Posterior vena cava (tissue), 2 donors: Measurements from ENCODE around the gene RGS7BP. TPM values are rescaled to one million over a fixed set of nuclear protein-coding genes. Genes with fewer than 3 reads are reported as not detected.
"Not testable (repeated sequence)": the region's sequence is repeated elsewhere in the genome, so short reads cannot be mapped to it uniquely, and the experiment has no call there.

Experiments
- DNase-seq: peaks from one replicate; pipeline ENCODE4 v3.0.0-alpha.2; 2020; ENCODE audit warnings: low spot score
- intact Hi-C, 2 donors: fragments of 100-400 bp; cut with DNase I; formaldehyde crosslinking; loops; one replicate each; pipeline versions ENCODE4 v1.14.1 to v1.14.2; 2022 to 2023
- total RNA-seq, 2 donors: library from RNA; stranded (reverse); fragmentation: NEBNext Ultra II Directional; extraction: Animal tissue kit (Norgen Biotek cat#: 25700); gene quantifications; one replicate each; pipeline ENCODE4 v1.2.1, GENCODE V29; 2021
- donor health status: DM: yes; HTN: yes; CAD: no.
- donor health status: DM: yes; HTN: yes; CAD: no.

RGS7BP gene
- total RNA-seq, 2 donors from 2014 or later = 11.7 to 19.3 TPM

DNA sequence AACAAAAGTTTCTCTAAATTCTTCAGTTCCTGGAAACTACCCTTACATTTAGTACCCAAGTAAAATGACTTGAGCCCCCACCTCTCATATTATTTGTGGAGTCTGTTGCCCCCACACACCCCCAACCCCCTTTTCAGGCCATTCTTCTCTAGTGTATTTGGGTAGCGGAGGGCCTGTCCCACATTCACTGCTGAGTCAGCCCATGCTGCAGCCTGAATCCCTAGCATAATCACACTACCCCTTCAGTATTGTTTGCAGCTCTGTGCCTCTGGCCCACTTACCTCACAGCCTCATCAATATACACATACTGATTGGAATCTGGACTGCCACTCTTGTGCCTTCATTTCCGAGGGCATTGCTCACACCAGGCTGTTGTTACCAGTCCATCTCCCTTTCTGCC lies 26.8 kb downstream of the RGS7BP start:
- intact Hi-C loops = no loop called here
- DNase-seq = no peak

DNA sequence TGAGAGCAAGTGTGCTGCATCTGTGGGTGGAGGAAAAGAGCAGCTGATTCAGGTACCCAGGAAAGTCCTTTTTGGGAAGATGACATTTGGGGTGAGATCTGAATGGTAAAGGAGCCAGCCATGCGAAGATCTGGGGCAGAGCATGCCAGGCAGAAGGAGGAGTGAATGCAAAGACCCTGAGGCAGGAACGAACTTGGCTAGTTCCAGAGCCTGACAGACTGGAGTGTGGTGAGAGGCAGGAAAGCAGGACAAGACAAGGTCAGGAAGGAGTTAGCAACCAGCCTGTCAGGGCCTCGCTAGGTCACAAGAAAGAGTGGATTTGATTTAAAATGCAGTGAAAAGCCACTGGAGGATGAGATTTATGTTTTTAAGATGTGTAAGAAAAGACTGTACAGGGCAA lies 28.2 kb downstream of the RGS7BP start:
- intact Hi-C loops = no loop called here
- no peak for DNase-seq

DNA sequence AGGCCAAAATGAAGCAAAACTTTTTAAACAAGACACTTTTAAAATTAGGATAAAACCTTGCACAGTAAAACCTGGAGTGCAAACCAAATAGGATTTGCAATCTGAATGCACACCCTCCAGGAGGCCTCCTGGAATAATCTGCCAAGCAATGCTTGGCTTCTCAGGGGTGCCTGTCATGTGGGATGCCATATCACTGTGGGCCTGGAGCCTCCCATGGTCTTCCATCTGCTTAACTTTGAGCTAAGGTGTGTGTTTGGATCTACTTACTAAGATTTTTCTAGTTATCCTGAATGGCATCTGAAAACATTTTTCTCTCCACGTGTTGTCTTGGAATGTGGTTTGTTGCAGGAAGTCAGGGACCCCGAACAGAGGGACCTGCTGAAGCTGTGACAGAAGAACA lies 52.1 kb downstream of the RGS7BP start:
- intact Hi-C loops = no loop called here

DNA sequence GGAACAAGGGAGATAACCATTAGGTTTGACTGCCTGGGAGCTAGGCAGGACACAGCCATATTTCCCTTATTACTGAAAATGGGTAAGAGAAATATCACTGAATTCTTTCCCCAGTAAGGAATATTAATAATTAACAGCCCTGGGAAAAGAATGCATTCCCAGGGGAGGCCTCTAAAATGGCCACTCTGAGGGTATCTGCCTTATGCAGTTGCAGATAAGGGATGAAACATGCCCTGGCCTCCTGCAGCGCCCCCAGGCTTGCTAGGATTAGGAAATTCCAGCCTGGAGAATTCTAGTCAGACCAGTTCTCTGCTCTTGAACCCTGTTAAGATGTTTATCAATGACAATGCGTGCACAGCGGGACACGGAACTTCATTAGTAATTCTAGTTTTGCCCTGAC lies 52.8 kb downstream of the RGS7BP start:
- DNase-seq, intact Hi-C loops: not testable (repeated sequence)

More for the DNA sequence above, 52.1 kb downstream of the RGS7BP start:
- no peak for DNase-seq

DNA sequence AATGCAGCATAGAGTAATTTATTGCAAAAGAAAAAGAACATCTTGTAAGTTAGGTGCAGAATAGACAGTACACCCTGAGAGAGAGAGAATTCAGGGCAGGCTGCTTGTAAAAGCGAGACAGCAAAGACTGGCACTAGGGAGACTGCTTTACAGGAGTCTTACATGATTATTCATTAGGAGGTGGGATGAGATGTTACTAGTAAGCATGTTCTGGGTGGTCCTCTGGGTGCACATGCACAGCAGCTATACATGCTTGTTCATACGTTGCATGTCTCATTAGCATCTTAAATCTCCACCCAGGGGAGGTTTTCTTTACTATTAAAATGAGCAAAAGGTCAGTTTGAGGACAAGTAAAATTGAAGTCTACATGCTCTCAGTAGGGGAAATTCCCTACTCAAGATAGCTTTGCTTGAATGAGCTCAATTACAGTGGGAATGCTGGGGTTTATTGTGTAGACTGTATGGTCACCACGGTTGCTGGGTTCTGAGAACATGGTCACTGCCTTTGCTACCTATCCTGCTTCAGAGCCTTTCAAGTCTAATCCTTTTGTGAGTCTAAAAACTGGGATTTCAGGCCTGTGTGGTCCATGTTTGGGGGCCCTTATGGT lies 60.6 kb downstream of the RGS7BP start:
- no peak for DNase-seq
- intact Hi-C loops = no loop called here

DNA sequence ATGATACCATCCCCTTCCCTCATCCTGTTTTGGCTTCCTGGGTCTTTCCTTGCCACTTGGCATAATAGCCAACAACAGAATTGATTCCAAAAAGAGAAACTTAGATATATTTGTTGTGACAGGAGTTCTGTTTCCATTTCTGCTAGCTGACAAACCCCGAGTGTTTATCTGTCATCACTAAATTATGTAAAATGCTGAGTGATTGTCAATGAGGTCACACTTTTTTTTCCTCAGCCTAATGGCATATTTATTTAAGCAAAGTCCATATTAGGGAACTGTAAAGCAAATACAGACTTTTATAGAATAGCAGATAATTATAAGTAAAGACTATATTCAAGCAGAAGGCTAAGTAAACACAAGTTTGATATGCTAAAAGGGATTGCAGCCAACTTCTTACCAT lies 64.0 kb downstream of the RGS7BP start:
- DNase-seq = no peak
- intact Hi-C loops = no loop called here

DNA sequence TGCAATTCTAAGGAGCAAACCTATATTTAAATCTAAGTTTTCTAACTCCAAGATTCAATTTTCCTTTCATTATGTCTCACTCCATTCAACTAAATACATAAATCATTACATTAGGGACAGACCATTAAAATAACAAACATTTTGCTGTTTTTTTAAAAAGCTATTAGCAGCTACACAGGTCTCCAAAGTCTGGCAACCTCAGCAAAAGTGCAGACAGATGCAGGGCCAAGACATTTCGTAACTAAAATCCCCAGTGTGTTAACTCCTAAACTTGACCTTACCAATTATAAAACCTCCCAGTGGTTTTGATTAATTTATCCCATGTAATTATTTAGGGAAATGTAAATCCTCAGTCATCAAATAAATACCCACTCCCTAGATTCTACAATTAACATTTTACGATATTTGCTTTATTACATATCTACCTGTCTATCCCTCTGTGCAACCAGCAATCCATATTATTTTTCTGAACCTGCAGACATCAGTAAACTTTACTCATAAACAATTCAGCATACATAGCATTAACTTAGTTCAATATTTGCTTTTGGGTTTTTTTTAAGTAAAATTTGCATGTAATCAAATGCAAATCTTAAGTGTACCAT lies 64.7 kb downstream of the RGS7BP start:
- no peak for DNase-seq
- intact Hi-C loops = no loop called here

DNA sequence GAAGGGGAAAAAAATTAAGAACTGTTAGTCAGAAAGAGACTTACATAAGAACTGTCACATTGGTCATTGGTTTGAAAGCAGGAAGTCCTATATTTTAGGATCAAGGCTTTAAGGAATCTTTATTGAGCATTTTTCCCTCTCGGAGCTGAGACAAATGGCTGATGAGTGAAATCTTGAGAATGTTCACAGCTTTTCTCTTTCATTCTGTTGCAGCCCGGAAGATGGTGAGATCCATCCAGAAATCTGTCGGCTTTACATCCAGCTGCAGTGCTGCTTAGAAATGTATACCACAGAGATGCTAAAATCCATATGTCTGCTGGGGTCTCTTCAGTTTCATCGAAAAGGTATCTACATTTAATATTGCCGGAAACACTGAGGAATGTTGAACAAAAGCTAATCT lies 69.7 kb downstream of the RGS7BP start:
- intact Hi-C loops = no loop called here
- no peak for DNase-seq

DNA sequence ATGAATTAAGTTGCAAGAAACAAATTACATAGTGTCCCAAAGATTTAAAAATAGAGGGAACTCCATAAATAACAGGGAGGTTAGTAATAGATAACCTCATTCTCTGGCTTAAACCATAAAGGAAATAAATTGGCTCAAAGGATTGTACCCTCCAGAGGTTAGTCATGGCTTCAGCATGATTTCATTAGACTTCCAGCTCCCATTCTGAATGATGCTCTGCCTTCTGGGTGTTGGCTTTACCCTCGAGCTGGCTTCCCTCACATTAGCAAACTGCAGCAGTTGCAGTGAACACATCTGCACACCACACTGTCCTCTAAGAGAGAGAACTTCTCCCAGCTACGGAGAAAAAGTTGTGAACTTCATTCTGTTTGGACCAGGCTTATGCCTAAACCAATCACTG lies 70.4 kb downstream of the RGS7BP start:
- no peak for DNase-seq
- intact Hi-C loops = no loop called here

DNA sequence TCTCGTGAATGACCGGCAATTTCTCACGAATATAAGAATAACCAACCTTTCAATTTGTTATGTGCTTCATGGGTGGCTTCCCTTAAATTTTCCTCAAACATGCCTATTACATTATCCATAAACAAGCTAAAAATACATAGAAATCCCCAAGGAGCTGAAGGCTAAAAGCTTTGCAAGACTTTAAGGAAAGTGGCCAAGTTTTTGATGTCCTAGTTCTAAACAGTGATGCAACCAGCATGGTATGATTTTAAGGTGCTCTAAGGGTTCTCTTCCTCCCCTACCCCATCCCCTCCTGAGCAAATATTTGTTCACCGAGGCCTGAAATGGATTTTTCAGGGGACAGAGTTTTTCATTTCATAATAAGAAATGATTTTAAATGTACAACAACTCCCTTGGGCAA lies 79.8 kb downstream of the RGS7BP start:
- DNase-seq = no peak
- intact Hi-C loops = no loop called here

DNA sequence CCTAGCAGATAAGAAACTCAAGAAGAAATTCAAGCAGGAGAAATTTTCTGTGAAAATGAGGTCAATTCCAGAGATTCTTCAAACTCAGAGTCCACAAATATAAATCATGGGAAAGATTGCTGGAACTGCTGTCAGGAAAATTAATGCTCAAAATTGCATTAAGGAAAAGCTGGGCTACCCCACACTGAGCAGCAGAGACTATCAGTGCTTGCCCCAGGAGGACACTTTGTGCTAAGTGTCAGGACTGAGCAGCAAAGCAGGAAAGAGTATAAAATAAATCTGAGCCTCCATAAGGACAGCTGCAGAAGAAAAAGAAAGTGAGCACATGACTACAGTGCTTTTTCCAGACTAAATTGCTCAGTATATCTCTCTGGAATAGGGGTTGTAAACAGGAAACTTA lies 81.6 kb downstream of the RGS7BP start:
- intact Hi-C loops = no loop called here
- no peak for DNase-seq

DNA sequence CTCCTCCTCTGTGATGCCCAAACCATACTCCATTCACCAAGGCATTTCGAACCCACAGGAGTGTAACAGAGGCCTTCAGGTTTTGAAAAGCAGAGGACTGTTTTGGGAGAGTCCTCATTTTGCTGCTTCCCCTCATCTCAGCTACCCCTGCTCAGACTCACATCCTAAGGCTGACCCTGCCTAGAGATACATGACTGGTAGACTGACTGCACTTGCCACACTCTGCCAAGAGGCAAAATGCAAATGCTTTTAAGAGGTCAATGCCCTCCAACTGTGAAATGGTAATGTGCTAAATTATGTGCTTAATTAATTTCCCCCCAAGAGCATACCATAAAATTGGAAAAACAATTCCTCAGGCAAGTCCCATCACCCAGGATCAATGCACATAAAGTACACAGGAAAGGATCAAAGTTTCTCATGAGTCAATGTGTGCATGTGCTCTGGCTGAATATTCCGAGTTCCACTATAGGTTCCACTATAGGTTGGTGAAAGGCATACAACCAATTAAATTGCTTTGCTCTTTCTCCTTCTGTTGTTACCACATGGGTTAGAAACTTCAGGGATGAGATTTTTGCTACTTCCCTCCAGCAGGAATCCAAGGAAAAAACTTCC lies 87.0 kb downstream of the RGS7BP start:
- intact Hi-C loops = loop anchor here in 1 of 2 donors (10.0 kb wide), 1 partner anchor 88 kb away; the partner anchor contains the start of gene RGS7BP
- no peak for DNase-seq

DNA sequence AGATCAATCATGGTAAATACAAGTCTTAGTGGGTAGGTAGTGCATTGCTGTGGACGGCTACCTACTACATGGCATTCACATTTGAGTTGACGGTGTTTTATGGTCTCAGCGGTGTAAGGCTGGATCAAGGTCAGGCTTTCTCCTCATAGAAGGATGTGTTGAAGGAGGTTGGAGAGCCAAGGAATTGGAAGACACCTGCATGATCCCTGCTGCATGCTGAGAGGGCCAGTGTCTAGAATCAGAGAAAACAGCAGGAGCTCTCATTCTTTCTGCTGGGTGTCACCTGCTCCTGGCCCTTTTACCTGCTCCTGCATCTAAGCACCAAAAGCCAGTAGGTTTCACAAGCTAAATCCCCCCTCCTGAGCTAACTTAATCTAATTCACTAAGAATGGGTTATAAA lies 88.2 kb downstream of the RGS7BP start:
- DNase-seq = no peak
- intact Hi-C loops = loop anchor here in 1 of 2 donors (10.0 kb wide), 1 partner anchor 89 kb away; the partner anchor contains the start of gene RGS7BP

DNA sequence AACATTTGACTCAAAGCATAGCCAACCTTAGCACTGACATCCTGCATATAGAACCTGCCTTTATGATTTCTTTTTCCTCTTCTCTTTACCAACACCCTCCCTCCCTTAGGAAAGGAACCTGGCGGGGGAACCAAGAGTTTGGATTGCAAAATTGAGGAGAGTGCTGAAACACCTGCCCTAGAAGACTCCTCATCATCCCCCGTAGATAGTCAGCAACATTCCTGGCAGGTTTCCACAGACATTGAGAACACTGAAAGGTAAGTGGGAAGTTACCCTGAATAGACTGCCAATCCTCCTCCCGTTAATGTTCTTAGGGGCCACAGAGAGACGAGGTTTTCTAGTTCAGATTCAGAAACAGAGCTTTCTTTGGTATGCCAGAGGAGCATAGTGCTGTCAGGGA lies 88.8 kb downstream of the RGS7BP start:
- DNase-seq = no peak
- intact Hi-C loops = loop anchor here in 1 of 2 donors (10.0 kb wide), 1 partner anchor 90 kb away; the partner anchor contains the start of gene RGS7BP

DNA sequence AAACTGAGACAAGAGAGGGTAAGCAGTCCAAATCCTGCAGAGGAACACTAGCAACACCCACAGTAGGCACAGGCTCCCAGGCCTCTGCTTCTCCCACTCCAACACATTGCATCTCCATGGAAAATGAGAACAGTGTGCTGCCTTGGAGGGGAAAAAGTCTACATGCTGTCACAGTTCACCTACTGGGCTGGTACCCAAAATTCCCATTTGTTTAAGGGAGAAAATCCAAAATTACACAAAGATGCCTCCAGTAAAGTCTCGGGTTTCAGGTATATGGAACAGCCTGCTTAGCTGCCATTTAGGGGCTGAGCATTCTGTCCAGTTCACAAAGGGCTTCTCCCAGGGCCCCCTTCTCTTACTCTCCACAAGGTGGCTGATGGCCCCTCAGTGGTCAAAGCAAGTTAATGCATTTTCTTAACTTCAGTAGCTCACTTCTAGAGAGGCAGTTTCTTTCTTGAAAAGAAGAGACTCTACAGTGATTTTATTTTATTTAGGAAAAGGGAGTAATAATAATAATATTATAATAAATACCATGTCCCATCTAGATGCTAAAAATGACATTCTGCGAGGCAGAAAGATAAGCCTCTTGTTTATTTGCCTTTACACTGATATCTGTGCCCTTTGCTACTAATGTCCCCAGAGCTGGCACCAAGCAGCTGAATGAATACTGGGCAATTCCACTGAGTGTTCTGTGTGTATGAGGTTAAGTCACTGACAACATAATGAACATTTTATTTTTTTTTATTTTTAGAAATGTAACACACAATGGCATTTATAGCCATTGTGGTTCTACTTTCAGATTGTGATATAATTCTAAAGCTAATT lies 89.4 kb downstream of the RGS7BP start:
- no peak for DNase-seq
- intact Hi-C loops = loop anchor here in 1 of 2 donors (10.0 kb wide), 1 partner anchor 90 kb away; the partner anchor contains the start of gene RGS7BP

DNA sequence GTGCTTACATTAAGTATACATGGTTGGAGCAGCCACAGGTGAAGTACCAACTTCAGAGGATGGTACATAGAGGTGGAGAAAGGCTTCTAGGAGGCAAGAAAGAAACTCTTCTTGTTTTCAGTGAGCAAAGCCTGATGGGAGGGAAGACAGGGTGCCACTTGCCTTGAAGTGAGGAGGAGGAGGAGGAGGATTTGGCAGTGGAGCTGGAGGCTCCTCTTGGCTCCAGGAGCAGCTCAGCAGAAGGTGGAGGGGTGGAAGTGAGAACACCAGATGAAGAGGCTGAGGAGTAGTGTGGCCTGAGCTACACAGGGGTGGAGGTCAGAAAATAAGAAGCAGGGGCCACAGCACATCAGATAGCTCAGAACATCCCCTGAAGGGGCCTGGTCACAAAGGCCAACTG lies 93.4 kb downstream of the RGS7BP start:
- DNase-seq = no peak
- intact Hi-C loops = loop anchor here in 1 of 2 donors (10.0 kb wide), 1 partner anchor 94 kb away; the partner anchor contains the start of gene RGS7BP

DNA sequence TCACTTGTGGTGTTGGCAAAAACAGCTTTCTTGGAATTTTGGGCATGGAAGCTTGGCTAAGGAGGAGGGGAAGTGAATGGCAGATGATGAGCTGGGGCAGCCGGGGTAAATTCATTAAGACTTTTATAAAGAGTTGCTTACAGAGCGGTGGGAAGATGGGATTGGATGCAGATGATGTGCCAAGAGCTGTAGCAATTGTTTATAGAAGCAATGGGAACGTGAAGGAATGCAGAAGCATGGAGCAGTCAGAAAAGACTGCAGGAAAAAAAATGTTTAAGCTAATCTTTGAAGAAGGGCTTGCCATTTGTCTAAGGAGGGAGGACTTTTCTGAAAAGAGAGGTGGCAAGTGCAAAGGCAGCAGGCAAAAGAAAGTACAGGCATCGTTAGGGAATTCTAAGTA lies 97.9 kb downstream of the RGS7BP start:
- intact Hi-C loops = no loop called here
- no peak for DNase-seq

DNA sequence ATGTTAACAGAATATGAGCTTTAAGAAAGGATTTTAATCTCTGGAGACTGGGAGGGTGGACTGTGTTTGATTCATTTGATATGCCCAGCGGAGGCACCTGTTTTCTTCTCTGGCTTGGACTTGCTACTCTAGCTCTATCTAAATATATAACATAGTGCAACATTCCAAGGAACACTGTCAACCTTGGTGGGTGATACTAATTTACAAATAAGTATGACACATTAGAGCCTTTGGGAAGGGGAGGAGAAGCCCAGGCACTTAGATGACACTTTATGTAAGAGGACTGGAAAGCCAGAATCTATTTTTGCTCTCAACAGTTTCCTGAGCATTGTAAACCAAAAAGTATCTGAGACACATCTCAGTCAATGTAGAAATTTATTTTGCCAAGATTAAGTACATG lies 101.1 kb downstream of the RGS7BP start:
- intact Hi-C loops = no loop called here
- DNase-seq = no peak

DNA sequence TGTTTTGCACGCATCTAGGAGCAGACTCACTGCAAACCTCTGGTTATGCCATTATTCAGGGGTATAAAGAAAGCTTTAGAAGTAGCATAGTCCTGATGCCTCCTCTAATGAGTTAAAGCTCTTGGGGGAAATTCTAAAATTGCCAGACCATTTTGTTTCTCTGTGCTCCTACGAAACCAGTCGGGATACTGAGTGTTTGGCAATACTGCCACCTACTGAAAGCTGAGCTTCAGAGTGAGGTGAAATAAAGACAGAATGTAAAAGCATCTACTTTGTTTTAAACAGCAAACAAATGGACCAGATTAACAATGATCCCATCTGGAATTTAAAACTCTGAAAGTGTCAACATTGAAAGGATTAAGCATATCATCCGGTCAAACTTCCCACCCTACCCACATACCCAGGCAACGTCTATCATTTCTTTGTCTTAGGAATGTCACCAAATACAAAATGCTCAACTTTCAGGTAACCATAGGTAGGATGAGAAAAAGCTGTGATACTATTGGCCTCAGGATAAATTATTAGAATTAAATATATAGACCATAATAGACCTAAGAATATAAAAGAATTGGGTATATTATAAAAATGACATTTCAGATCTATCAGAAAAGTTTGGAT lies 106.6 kb downstream of the RGS7BP start:
- intact Hi-C loops = loop anchor here in 1 of 2 donors (5.0 to 10.0 kb wide), 3 partner anchors 385 to 538 kb away; no protein-coding TSS in a partner anchor
- no peak for DNase-seq
